ENCODE measurements around the gene HECW1.
"Not testable (repeated sequence)": the region's sequence is repeated elsewhere in the genome, so short reads cannot be mapped to it uniquely, and the experiment has no call there.

Gene HECW1

DNA sequence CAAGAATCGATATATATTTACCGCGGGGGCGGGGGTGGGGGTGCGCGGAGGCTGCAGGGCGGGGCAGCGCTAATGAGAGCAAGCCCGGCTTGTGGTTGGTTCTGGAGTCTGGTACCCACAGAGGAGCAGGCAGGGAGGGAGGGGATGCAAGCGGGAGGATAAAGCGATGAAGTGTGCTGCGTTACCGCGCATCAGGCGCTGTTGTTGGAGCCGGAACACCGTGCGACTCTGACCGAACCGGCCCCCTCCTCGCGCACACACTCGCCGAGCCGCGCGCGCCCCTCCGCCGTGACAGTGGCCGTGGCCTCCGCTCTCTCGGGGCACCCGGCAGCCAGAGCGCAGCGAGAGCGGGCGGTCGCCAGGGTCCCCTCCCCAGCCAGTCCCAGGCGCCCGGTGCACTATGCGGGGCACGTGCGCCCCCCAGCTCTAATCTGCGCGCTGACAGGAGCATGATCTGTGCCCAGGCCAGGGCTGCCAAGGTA, at the start of gene HECW1:
Gene HECW1 (plus strand): TSS at position 189 of the 482 bp plus-strand sequence. CDS start 131,259 bp downstream, outside the sequence.
- no peak for TF ChIP-seq ZNF274 (IDR thresholded peaks at IDR 0.05; ENCODE audit: low read depth, low read length)
- peak within 1 kb of the TSS; percentile 24; the same call in 1 of the 2 replicates for H3K4me3 ChIP-seq (ENCODE audit: low read length)

DNA sequence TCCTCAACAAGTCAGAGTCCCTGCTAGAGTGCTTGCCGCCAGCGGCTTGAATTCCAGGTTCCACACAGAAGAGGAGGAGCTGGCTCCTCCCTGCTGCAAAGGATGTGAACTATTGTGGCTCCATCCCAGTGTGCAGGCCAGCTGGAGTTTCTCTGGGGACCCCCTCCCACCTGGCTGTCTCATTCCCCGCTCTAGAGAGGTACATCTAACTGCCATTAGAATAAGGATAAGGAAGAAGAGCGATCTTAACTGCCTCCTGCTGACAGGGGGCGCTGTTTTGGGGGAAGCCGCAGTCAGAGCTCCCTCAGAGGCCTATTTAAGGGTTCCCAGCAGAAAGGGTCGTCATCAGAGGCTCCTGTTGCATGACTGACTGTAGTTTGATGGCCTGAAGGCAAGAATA, 40.8 kb upstream of the HECW1 start:
- no peak for TF ChIP-seq ZNF274 (IDR thresholded peaks at IDR 0.05; ENCODE audit: low read depth, low read length)
- no peak overlapping the region for H3K4me3 ChIP-seq (ENCODE audit: low read length)

DNA sequence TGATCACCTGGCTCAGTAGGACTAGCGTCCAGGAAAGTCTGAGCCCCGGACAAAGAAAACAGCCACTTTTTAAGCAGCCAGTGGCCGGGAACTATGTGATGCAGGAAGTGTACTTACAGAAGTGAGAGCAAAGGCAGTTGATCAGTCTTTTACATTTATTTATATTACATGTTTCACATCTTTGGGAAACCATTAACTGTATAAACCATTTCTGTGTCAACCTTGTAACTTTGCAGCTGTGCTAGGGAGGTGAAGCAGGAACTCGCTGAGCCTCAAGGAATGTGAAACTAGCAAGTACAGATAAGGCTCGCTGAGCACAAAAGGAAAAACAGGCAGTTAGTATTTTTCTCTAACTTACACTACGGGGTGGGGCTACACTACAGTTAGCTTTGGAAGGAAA, 39.9 kb upstream of the HECW1 start:
- H3K4me3 ChIP-seq (ENCODE audit: low read length): peak overlapping the region; percentile 37; the same call in 1 of the 2 replicates
- no peak for TF ChIP-seq ZNF274 (IDR thresholded peaks at IDR 0.05; ENCODE audit: low read depth, low read length)

DNA sequence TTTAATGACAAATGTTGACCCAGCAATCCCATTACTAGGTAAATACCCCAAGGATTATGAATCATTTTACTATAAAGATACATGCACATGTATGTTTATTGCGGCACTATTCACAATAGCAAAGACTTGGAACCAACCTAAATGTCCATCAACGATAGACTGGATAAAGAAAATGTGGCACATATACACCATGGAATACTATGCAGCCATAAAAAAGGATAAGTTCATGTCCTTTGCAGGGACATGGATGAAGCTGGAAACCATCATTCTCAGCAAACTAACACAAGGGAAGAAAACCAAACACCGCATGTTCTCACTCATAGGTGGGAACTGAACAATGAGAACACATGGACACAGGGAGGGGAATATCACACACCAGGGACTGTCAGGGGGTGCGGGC, 38.6 kb upstream of the HECW1 start:
- H3K4me3 ChIP-seq (ENCODE audit: low read length): not testable (repeated sequence)

DNA sequence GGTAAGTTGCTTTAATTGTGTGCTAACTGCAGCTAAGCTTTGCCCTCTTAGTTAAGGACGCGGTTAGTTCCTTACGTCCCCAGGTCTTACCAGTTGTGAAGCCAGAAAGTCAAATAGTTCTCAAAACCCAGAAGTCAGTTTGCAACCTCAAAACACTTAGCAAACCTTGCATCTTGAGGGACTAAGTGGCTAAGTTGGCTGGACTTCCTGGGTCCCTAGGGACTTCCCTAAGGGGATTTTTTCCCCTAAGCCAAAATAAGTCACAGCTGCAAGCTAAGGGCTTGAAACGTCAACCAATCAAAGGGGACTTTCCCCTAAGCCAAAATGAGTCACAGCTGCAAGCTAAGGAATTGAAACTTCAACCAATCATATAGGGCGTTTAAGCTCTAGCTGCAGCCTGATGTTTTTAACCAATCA, 36.2 kb upstream of the HECW1 start:
- no peak for TF ChIP-seq ZNF274 (IDR thresholded peaks at IDR 0.05; ENCODE audit: low read depth, low read length)
- no peak overlapping the region for H3K4me3 ChIP-seq (ENCODE audit: low read length)

DNA sequence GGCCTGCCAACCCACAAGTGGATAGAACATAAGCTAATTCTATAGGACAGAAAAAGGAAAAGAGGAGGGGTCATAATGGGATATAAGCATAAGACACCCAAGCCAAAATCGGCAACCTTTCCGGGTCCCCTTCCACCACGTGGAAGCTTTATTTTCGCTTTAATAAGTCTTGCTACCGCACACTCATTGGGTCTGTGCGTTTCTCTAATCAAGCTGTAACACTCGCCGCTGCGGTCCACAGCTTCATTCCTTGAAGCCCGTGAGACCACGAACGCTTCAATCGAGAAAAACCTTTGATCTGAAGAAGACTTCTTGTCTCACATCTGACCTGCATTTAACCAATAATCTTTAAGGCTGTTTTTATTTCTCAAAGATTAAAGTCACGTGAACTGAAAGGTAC, 35.8 kb upstream of the HECW1 start:
- no peak overlapping the region for H3K4me3 ChIP-seq (ENCODE audit: low read length)
- no peak for TF ChIP-seq ZNF274 (IDR thresholded peaks at IDR 0.05; ENCODE audit: low read depth, low read length)

DNA sequence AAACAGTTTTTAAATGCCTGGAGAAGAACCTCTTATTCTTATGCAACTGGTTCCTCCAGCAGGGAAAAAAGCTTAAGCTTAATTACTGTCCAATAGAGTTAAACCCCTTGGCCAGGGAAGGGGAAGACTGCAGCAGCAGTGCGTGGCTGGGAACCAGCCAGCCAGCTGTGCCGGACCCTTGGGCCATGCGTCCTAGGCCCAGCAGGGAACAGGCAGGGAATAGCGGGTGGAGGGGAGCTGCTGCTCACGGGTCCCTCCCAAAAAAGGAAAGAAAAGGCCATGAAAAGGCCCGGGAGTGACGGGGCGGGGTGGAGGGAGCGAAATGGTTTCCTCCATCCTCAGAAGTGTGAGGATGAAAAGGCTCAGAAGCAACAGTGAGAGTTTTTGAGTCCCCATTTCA, 35.2 kb upstream of the HECW1 start:
- H3K4me3 ChIP-seq (ENCODE audit: low read length): no peak overlapping the region
- no peak for TF ChIP-seq ZNF274 (IDR thresholded peaks at IDR 0.05; ENCODE audit: low read depth, low read length)

DNA sequence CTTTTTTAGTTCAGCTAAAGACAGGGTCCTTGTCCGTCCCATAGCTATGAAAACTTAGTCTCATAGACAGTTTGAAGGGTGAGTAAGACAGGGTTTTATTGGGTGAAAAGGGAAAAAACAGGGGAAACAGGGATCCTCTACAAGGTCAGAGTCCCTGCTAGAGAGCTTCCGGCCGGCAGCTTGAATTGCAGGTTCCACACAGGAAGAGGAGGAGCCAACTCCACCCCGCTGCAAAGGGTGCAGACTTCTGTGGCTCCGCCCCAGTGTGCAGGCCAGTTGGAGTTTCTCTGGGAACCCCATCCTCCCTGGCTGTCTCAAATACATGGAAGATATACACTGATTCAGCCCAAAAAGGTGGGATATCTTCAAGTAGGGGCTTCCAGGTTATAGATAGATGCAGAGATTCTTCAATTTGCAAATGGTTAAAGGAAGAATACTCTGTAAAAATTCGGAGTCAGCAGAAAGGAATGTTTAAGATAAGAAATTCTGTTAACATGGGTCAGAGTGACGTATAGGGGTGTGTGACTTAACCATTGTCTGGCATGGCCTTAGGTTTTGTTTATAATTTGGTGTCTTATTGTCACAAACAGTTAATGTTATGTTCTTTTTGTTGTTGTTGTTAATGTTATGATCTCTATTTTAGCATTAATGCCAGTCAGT, 34.6 kb upstream of the HECW1 start:
- H3K4me3 ChIP-seq (ENCODE audit: low read length): no peak overlapping the region
- no peak for TF ChIP-seq ZNF274 (IDR thresholded peaks at IDR 0.05; ENCODE audit: low read depth, low read length)

DNA sequence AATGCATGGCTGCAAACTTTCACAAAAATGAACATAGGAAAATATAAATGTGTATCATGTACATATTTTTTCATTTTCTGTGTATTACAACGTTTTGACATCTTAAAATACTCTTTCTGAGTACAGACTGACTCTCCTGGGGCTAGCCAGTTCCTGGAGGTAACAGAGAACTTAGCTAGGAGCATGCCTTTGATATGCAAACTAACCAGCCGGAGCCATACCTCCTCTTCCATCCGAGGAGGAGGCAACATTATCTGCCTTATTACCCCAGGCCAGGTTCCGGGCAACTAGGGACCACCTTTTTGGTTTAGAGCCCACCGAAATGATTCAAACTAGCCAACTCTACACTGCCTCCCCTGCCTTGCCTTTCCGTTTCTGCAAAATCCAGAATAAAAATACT, 33.7 kb upstream of the HECW1 start:
- H3K4me3 ChIP-seq (ENCODE audit: low read length): no peak overlapping the region
- no peak for TF ChIP-seq ZNF274 (IDR thresholded peaks at IDR 0.05; ENCODE audit: low read depth, low read length)

DNA sequence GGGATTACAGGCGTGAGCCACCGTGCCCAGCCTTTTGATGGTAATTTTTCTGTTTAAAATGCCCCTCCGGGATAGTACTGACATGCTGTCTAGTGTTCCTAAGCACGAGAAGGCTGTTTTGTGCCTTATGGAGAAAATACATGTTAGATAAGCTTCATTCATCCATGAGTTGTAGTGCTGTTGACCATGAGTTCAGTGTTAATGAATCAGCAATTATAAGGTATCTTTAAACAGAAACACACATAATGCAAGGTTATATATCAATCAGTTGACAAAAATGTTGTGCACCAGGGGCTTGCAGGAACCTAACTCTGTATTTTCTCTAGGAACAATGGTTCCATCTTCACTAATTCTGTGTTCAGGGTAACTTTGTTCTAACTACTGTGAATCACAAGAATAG, 30.8 kb upstream of the HECW1 start:
- no peak for TF ChIP-seq ZNF274 (IDR thresholded peaks at IDR 0.05; ENCODE audit: low read depth, low read length)
- no peak overlapping the region for H3K4me3 ChIP-seq (ENCODE audit: low read length)

DNA sequence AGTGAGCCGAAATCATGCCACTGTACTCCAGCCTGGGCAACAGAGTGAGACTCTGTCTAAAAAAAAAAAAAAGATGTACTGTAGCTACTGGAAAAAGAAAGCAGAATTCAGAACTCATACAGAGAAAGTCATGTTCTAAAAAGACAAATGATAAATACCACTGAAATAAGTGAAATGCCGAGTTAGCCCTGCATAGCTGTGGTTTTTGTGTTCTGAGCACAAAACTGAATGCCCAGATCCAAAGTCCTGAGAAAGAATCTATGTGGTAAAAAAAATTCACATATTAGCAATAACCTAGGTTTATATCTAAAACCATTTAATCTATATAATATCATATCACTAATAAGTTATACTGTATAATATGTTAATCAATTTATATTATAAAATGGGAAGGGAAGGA, 29.3 kb upstream of the HECW1 start:
- no peak overlapping the region for H3K4me3 ChIP-seq (ENCODE audit: low read length)
- no peak for TF ChIP-seq ZNF274 (IDR thresholded peaks at IDR 0.05; ENCODE audit: low read depth, low read length)

DNA sequence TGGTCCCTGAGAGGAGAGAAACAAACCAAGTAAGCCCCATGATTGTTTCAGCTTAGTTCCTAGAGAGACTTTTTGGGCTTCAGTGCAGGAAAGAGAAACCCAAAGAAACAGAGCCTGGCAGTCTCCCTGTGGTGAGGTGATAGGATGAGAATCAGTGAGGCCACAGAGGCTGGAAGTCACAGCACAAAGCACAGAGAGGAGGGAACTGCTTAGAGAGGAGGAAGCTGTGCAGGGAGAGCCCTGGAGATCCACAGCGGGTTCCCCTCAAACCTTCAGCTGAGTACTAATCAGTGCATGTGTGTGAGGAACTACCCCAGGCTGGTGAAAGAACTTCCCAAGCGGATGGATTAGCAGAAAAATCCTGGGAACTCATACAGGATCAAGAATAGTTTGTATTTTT, 27.4 kb upstream of the HECW1 start:
- TF ChIP-seq ZNF274 (IDR thresholded peaks at IDR 0.05; ENCODE audit: low read depth, low read length): no peak
- no peak overlapping the region for H3K4me3 ChIP-seq (ENCODE audit: low read length)

DNA sequence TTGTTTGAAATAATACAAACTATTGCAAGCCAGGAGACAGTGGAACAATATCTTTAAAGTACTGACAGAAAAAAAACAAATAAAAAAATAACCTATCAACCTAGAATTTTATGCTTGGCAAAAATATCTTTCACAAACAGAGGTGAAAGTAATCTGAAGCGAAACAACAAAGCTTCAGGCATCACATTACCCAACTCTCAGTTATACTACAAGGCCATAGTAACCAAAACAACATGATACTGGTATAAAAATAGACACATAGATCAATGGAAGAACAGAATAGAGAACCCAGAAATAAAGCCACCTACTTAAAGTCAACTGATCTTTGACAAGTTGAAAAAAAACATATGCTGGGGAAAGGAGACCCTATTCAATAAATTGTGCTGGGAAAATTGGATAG, 26.5 kb upstream of the HECW1 start:
- H3K4me3 ChIP-seq (ENCODE audit: low read length): no peak overlapping the region
- TF ChIP-seq ZNF274 (IDR thresholded peaks at IDR 0.05; ENCODE audit: low read depth, low read length): no peak

DNA sequence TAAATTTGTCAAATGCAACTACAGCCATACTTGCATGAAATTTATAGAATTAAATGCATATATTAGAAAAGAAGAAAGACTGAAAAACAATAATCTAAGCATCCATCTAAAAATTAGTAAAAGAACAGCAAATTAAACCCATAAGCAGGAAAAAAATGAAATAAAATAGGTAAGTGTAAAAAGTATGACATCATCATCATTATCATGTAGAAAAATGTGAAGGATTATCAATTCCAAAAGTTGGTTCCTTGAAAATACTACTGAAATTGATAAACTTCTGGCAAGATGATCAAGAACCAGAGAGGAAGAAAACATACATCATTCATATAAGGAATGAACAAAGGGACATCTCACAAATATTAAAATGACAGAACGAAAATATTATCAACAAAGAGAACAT, 19.6 kb upstream of the HECW1 start:
- H3K4me3 ChIP-seq (ENCODE audit: low read length): no peak overlapping the region
- no peak for TF ChIP-seq ZNF274 (IDR thresholded peaks at IDR 0.05; ENCODE audit: low read depth, low read length)

DNA sequence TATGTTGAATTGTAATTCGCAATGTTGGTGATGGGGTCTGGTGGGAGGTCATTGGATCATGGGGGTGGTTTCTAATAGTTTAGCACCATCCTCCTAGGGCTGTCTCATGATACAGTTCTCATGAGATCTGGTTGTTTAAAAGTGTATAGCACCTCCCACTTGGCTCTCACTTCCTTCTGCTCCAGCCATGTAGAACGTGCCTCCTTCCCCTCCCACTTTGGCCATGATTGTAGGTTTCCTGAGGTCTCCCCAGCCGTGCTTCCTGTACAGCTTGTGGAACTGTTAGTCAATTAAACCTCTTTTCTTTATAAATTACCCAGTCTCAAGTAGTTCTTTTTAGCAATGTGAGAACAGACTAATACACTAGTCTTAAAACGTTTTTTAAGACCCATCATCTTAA, 15.6 kb upstream of the HECW1 start:
- no peak overlapping the region for H3K4me3 ChIP-seq (ENCODE audit: low read length)
- no peak for TF ChIP-seq ZNF274 (IDR thresholded peaks at IDR 0.05; ENCODE audit: low read depth, low read length)

DNA sequence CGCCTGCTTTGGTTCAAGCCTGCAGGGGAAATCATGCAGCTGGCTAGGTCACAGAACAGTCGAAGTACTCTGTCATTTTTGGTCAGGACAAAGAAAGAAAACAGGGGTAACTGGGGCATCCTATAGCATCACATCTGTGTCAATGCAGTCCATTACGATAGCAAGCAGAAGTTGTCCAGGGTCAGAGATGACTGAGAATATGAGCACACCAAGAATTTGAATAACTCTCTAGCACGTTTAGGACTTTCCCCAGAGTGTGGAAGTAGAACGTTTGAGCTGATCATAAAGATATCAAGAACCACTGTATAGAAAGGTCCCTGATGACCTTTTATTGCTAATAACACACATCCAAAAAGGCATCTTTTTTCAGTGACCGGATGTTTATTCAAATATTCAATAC, 12.7 kb upstream of the HECW1 start:
- no peak for TF ChIP-seq ZNF274 (IDR thresholded peaks at IDR 0.05; ENCODE audit: low read depth, low read length)

More for the DNA sequence above, 12.7 kb upstream of the HECW1 start:
- no peak overlapping the region for H3K4me3 ChIP-seq (ENCODE audit: low read length)
